GM18861 (cell line): ENCODE results near the gene SP2.

Experiments
- ATAC-seq: cut with Tn5 transposase; IDR thresholded peaks from one replicate; pipeline ENCODE4 v1.9.1; 2021; ENCODE audit not compliant: unreplicated experiment

The SP2 gene

GRCh38 chr17:47870056-47870455, 26.0 kb upstream of the SP2 start:
- no peak for ATAC-seq

DNA sequence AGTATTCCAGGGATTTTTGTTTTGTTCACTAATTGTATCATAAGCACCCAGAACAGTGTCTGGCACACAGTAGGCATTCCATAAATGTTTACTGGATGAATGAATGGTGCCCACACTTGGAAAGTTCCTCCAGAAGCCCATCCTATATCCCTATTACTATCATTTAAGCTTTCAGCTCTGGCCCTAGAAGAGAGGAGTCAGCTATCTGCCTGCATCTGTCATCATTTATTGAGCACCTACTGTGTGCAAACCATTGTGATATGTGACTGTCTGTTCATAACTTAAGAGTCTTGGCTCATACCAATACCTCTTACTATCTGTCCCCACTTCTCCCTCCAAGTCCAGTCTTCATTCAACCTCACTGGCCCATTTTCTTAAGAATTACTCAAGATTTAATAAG, 25.0 kb upstream of the SP2 start:
- ATAC-seq, result no peak

GRCh38 chr17:47872019-47872650, 23.9 kb upstream of the SP2 start:
- ATAC-seq, result no peak

DNA sequence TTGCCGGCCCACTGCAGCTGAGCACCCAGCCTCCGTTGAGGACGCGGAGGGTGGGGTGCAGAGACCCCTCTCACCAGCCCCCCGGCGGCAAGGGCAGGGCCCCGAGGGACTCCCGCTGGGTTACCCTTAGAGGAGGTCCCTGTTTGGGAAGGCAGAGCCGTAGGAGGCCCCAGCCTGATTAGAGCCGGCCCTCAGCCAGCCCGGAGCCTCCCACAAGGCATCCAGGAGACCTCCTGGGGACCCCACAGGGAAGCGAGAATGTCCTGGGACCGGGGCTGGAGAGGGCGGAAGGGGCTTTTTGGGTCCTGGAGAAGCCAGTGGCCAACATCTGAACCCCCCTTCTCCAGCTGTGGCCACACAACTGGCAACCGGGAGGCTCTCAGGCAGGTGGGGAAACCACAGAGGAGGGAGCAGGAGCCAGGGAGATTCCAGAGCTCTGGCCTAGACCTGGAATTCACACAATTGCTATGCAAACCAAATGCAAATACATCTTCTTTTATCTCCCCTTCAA, 23.3 kb upstream of the SP2 start:
- ATAC-seq, result no peak

DNA sequence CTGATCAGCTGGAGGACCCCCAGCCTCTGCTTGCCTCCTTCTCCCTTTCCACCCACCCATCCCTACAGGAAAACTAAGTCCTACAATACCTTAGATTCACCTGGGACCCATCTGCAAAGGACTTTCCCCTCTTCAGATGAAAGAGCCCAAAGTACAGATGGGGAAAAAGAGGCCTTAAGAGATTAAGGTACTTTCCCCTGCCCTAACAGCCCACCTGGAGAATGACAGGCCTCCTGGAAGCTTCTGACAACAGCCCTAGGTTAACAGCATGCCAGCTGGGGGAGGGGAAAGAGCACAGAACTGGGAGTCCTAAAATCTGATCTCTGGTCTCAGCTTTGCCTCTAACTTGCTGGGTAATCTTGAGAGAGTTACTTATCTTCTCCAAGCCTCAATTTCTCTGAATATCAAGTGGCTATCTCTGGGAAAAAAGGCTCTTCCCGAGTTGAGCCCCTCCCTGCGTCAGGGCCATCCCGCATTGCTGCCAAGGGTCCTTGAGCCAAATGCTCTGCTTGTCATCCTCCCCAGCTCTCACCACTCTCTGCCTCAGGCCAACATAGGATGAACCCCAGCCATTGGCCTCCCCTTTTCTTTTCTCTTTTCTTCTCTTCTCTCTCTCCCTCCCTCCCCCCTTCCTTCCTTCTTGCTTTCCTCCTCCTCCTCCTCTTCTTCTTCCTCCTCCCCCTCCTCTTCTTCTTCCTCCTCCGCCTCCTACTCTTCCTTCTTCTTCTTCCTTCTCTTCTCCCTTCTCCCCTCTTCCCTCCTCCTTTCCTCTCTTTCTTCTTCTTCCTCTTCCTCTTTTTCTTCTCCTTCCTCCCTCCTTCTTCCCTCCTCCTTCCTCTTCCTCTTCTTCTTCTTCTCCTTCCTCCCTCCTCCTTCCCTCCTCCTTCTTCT, 22.6 kb upstream of the SP2 start:
- ATAC-seq, result no peak

DNA sequence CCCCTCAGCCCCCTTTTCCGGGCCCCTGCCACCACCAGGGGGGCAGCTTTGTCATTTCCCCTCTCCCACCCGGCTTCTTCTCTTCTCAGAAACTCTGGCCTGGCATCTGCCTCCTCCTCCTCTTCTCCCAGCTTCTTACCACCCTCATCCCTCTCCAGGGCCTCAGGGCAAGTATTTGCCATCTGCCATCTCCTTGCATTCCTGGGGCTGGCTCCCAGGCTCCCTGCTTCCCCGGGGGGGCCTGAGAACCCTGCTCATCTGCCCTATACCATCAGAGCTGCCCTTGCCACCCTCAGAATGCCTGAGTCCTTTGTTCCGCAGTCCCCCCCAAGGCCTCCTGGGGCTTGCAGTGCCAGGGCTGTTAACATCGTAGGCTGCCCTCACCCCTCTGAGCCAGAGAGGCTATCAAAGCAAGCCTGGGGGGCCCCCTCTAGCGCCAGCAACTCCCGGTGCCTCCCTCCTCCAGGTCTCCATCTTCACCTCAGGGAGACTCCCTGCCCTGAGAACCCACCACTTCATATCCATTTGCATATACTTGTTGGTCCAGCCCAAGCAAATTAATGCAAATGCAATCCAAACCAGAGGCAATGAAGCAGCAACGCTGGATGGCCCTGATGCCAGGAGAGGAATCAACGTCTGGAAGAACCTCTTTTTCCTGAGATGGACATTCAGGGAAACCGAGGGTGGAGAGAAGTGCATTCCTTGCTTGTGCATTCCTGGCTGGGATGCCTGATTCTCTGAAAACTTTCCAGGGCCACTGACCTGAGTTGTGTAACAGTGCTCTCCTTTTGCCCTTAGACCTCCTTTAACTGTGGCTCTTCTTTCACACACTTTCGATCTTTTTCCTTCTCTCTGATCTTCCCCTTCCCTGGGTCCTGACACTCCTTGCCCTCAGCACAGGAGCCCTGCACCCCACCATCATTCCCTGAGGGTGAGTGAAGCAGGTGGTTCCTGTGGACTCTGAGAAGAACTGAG, 20.7 kb upstream of the SP2 start:
- no peak for ATAC-seq

GRCh38 chr17:47877368-47878034, 18.5 kb upstream of the SP2 start:
- no peak for ATAC-seq

DNA sequence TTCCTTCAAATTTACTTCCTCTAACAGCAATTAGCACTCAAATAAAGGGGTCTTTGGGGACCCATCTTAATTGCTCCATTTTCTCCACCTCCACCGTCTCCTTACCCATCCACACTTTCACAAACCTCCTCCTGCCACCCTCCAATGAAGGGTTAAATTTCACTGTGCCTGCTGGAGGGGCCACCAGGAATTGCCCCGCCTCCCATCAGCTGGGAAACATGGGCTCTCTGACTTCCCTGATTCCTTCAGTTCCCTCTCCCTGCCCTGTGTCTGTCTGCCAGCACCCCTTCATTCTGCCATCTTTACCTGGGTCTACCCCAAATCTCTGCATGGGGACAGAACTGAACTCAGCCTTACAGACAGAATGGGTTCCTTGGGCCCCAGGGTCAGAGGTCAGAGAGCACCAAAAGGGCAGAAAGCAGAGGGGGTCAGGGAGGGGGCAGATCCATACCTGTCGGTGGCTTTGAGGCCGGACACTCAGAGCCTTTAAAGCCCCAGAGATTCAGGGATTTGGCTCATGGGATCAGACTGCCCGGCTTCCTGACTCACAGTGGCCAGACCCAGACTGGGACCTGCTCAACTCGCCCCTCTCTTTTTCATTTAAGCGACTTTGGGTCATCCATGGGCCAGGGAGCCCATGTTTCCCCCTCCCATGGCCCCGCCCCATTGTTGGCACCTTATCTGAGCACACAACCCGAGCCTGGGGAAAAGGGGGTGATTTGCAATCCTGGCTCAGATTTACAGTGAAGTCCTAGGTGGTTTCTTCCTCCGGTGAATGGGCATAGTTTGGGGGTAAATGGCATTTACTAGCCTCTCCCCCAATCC, 17.6 kb upstream of the SP2 start:
- ATAC-seq, result no peak

DNA sequence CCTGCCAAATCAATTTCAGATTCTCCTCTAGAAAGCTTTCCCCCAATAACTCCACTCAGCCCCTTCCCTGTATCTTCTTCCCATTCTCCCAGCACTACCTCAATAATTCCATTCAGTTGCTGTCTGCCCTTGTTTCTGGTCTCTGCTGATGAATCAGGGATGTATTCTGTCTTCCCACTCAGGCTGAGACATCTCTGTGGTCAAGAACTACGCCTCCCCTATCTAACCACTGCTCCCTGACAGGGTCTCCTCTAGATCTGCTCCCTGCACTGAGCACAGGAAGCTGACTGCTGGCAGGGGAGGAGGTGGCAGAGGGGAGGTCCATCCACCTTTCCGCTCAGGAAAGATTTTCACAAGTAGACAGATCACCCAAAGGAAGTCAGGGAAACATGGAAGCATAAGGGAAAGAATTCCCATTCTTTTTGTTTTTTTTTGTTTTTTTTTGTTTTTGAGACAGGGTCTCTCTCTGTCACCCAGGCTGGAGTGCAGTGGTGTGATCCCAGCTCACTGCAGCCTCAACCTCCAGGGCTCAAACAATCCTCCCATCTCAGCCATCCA, 16.9 kb upstream of the SP2 start:
- no peak for ATAC-seq

DNA sequence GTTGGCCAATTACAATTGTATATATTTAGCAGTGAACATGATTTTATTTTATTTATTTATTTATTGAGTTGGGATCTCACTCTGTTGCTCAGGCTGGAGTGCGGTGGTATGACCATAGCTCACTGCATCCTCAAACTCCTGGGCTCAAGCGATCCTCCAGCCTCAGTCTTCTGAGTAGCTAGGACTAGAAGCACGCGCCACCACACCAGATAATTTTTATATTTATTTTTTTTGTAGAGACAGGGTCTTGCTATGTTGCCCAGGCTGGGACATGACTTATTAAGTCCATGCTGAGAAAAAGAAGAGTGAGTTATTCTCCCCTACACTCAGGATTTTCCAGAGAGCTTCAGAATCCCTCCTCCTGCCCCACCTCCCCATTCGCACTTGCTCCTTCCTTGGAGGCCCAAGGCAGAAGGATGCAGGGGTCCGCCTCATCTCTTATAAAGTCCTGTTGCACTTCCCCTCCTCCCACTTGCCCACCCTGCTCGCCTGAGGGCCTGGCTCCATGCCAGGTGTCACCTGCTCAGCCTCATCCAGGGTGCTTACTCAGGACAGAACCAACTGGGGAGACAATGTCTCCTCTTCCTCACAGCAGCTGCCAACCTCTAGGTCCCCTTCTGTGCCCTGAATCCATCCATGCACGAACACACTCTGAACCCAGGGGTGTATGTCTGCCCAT, 16.1 kb upstream of the SP2 start:
- ATAC-seq, result no peak

DNA sequence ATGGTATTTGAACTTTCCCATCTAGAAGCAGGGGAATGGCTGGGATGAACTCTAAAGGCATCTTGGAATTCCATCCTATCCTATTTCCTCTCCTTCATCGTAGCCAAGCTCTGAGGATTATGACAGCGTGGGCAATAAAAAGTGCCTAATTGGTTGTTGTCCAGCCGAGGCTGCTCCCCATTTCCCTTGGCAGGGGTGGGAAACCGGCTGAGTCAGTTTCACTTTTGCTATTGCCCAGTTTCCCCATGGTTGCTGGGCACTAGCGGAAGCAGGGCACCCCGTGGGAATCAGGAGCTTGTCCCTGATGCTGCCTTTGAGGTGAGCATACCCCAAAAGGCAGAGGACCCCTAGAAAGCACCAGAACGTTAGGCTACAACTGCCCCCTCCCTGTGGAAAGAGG, 13.8 kb upstream of the SP2 start:
- no peak for ATAC-seq

- no peak for ATAC-seq
Observed at GRCh38 chr17:47882695-47883588, 13.1 kb upstream of the SP2 start.

DNA sequence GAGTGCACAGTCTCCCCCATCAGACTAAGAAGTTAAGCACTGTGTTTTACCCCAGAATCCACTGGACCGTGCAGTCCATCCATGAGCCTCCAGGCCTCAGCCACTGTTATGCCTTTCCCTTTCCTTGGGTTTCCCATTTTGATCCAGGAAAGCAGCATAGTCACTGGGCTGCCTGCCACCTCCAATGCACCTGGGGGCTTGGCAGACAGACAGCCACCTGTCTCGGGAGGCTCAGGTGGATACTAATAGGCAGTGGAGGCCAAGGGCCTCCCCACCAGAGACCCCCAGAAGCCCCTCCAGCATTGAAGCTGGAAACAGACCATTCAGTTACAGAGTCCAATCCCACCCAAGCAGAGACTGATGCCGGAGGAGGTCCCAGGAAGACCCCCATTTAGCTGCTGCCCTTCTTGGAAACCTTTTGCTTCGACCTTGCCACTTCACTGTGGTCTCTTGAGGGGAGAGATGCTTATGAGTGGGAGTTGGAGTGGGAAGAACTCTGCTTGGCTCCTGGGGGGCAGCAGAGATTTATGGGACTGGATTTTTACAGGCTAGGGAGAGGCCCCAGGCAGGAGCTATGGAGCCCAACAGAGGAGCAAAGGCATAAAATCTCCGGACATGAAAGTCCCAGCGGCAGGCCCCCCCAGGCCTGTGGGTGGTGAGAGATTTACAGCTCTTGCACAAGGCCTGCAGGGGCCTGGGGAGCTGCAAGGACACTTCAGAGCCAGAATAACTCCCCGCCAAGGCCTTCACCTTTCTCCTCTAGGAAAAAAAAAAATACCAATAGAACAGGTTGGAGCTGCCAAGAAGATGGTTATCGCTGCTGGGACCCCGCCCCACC, 12.2 kb upstream of the SP2 start:
- no peak for ATAC-seq

- no peak for ATAC-seq
Observed at GRCh38 chr17:47884427-47884740, 11.7 kb upstream of the SP2 start.

DNA sequence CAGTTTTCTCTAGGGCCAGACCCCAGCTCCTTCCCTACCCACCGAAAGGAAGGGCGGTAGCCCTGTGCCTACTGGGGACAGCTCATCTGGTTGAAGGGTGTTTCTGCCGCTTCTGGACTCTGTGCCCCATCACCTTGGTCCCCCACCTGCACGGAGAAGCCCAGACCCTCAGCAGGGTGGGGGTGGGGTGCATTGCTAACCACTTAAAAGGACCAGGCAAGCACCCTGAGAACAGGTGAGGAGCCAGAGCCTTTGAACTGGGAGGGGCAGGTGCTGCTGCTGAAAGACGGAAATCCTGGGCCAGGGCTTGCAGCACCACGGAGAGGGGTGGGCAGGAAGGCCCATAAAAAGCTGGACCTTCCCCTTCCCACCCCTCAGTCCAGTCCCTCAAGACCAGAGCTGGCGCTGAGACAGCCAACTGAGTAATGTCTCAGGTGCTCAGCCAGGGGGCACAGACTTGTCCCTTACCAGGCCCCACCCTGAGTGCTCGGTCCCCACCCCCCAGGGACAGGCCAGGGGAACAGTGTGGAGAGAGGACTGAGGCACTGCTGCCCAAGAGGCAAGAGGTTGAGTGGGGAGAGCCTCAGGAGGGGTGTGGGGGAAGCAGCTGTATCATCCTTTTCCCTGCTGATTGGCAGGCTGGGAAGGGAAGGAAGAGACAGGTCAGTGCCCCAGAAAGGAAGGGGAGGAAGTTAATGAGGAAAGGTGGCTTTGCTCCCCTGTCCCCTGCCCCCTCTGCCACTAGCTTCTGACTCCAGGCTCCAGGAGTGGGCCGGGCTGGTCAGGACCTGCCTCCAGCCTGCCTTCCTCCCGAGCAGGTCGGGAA, 10.9 kb upstream of the SP2 start:
- ATAC-seq, result no peak

DNA sequence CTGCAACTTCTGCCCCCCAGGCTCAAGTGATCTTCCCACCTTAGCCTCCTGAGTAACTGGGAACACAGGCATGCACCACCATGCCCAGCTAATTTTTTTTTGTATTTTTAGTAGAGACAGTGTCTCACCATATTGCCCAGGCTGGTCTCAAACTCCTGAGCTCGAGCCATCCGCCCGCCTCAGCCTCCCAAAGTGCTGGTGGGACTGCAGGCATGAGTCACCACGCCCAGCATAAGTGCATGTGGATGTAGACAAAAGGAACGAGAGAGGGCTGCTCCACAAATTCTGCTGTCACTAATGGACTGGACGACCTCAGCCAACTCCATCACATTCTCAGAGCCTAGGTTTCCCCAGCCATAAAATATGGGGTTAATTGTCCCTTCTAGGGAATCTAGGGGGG, 7.7 kb upstream of the SP2 start:
- ATAC-seq, result no peak
